ENCODE measurements around the gene PRAMEF12. TPM values are rescaled to one million over a fixed set of nuclear protein-coding genes. Genes with fewer than 3 reads are reported as not detected.
"Not testable (repeated sequence)": the region's sequence is repeated elsewhere in the genome, so short reads cannot be mapped to it uniquely, and the experiment has no call there.

Gene PRAMEF12
- total RNA-seq, 1 donor from 2014 or later, result not detected

DNA sequence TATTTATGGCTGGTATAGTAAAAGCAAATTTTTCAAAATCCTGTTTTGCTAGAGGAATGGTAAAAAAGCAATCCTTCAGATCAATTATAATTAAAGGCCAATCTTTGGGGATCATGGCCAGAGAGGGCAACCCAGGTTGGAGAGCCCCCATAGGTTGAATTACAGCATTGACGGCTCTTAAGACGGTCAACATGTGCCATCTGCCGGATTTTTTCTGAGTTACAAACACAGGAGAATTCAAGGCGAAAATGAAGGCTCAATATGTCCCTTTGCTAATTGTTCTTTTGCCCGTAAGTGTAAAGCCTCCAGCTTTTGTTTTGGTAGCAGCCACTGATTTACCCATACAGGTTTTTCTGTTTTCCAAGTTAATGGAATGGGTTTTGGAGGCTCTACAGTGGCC lies 8.0 kb downstream of the PRAMEF12 start:
- DNase-seq (ENCODE audit: low spot score); H3K27me3 Mint-ChIP-seq (ENCODE audit: insufficient read depth, low read depth); H3K27ac Mint-ChIP-seq; H3K4me3 Mint-ChIP-seq; H3K36me3 ChIP-seq; H3K9me3 ChIP-seq (ENCODE audit: low read depth); H3K4me1 ChIP-seq; H2AFZ ChIP-seq (replicated peaks); H3K4me2 ChIP-seq; H3K79me2 ChIP-seq (ENCODE audit: low read depth); H3K4me1 Mint-ChIP-seq; H3K27ac ChIP-seq; H3K4me3 ChIP-seq; H4K20me1 ChIP-seq (ENCODE audit: low read depth); H3K27me3 ChIP-seq; H3K9ac ChIP-seq; H3K36me3 Mint-ChIP-seq; H3F3A ChIP-seq (ENCODE audit: low read depth): not testable (repeated sequence)
- peaks cover 13% of the 10 kb centered on the region for H3K9me3 Mint-ChIP-seq
- TF ChIP-seq CTCF (IDR thresholded peaks at IDR 0.05), result peak; percentile 38

GRCh38 chr1:12783783-12784182 lies 10.2 kb downstream of the PRAMEF12 start:
- not testable (repeated sequence) for H3K4me3 ChIP-seq; H3K4me1 Mint-ChIP-seq; H4K20me1 ChIP-seq (ENCODE audit: low read depth); H3K27ac ChIP-seq; H3K4me1 ChIP-seq; H2AFZ ChIP-seq (replicated peaks); H3K79me2 ChIP-seq (ENCODE audit: low read depth); H3K4me2 ChIP-seq; H3K36me3 Mint-ChIP-seq; H3F3A ChIP-seq (ENCODE audit: low read depth); H3K36me3 ChIP-seq; H3K4me3 Mint-ChIP-seq; H3K27me3 ChIP-seq; H3K9me3 ChIP-seq (ENCODE audit: low read depth); H3K27me3 Mint-ChIP-seq (ENCODE audit: insufficient read depth, low read depth); H3K27ac Mint-ChIP-seq; H3K9ac ChIP-seq
- DNase-seq (ENCODE audit: low spot score), result peak; percentile 44
- peaks cover 15% of the 10 kb centered on the region for H3K9me3 Mint-ChIP-seq
- peak; percentile 49 for TF ChIP-seq CTCF (IDR thresholded peaks at IDR 0.05)

DNA sequence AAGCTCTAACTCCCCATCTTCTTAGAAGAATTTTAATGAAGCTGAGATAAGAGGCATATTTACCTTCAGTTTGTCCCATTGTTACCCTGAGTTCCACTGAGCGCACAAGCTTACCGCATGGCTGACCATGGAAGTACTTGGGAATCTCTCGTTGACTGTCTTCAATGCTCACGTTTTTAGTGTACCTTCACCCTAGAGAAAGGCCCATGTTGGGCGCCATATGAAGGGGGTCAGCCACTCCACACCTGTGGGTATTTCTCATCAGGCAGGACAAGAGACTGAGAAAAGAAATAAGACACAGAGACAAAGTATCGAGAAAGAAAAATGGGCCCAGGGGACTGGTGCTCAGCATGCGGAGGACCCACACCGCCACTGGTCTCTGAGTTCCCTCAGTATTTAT lies 11.2 kb downstream of the PRAMEF12 start:
- not testable (repeated sequence) for H3K4me1 ChIP-seq
- peaks cover 15% of the 10 kb centered on the region for H3K9me3 Mint-ChIP-seq
- DNase-seq (ENCODE audit: low spot score), result peak; percentile 23

GRCh38 chr1:12791097-12791496 lies 17.6 kb downstream of the PRAMEF12 start, which contains the start of gene PRAMEF1:
TSS of gene PRAMEF1 (plus strand) at chr1:12791397. CDS start at chr1:12793228, 1,831 bp downstream.
- not testable (repeated sequence) for H3K4me1 ChIP-seq; H3K27ac ChIP-seq; H3K36me3 ChIP-seq; H3K27ac Mint-ChIP-seq; H4K20me1 ChIP-seq (ENCODE audit: low read depth); H3K9me3 ChIP-seq (ENCODE audit: low read depth); H3K4me1 Mint-ChIP-seq; H3K27me3 ChIP-seq; H3K4me2 ChIP-seq; H3K4me3 ChIP-seq; H3K36me3 Mint-ChIP-seq; H3K79me2 ChIP-seq (ENCODE audit: low read depth); DNase-seq (ENCODE audit: low spot score); H3K9me3 Mint-ChIP-seq; H3K9ac ChIP-seq; H2AFZ ChIP-seq (replicated peaks); H3K4me3 Mint-ChIP-seq; H3F3A ChIP-seq (ENCODE audit: low read depth); H3K27me3 Mint-ChIP-seq (ENCODE audit: insufficient read depth, low read depth)

More for the DNA sequence above, 11.2 kb downstream of the PRAMEF12 start:
- not testable (repeated sequence) for H3K4me3 ChIP-seq; H2AFZ ChIP-seq (replicated peaks); H3K27me3 ChIP-seq; H3K4me3 Mint-ChIP-seq; H3K27me3 Mint-ChIP-seq (ENCODE audit: insufficient read depth, low read depth); H4K20me1 ChIP-seq (ENCODE audit: low read depth); H3K4me1 Mint-ChIP-seq; H3K36me3 ChIP-seq; H3K79me2 ChIP-seq (ENCODE audit: low read depth); H3K9ac ChIP-seq; H3K36me3 Mint-ChIP-seq; H3K27ac Mint-ChIP-seq; H3K9me3 ChIP-seq (ENCODE audit: low read depth); H3F3A ChIP-seq (ENCODE audit: low read depth); H3K27ac ChIP-seq; H3K4me2 ChIP-seq

DNA sequence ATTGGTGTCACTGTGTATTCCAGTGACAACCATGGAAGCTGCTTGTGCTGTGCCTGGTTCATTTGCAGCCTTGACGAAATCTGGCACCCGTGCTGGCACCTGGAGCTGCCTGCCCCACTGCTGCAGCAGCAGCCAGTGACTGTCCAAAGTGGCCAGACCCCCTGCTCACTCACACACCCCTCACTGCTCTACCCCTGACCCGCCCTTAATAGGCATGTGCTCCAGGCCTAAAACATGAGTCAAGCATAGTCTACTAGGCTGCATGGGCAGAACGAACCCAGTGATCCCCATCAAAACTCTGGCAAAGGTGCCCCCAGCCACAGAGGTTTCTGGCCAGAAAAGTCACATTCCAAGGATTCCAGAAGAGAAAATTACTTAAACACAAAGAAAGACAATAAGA lies 25.4 kb downstream of the PRAMEF12 start:
- no peaks in the 10 kb centered on the region for H3K4me1 Mint-ChIP-seq
- no peak overlapping the region for H3K27ac ChIP-seq
- H3K36me3 ChIP-seq, result no peaks in the 10 kb centered on the region
- H3K27me3 Mint-ChIP-seq (ENCODE audit: insufficient read depth, low read depth), result peaks cover 2% of the 10 kb centered on the region
- no peak overlapping the region for H3K4me3 Mint-ChIP-seq
- H2AFZ ChIP-seq (replicated peaks), result no peak overlapping the region
- no peaks in the 10 kb centered on the region for H4K20me1 ChIP-seq (ENCODE audit: low read depth)
- H3K9me3 Mint-ChIP-seq, result peaks cover 5% of the 10 kb centered on the region
- no peak overlapping the region for H3K9ac ChIP-seq
- H3K4me3 ChIP-seq, result no peak overlapping the region
- no peaks in the 10 kb centered on the region for H3F3A ChIP-seq (ENCODE audit: low read depth)
- no peaks in the 10 kb centered on the region for H3K4me1 ChIP-seq
- no peaks in the 10 kb centered on the region for H3K79me2 ChIP-seq (ENCODE audit: low read depth)
- H3K27me3 ChIP-seq, result no peaks in the 10 kb centered on the region
- TF ChIP-seq CTCF (IDR thresholded peaks at IDR 0.05), result no peak
- no peak overlapping the region for H3K27ac Mint-ChIP-seq
- H3K36me3 Mint-ChIP-seq, result no peaks in the 10 kb centered on the region
- no peak overlapping the region for H3K4me2 ChIP-seq
- no peaks in the 10 kb centered on the region for H3K9me3 ChIP-seq (ENCODE audit: low read depth)
- DNase-seq (ENCODE audit: low spot score), result no peak

Measured in neural progenitor cell (in vitro differentiated cells).